ENCODE results near the gene SYT17. TPM values are rescaled to one million over a fixed set of nuclear protein-coding genes. Genes with fewer than 3 reads are reported as not detected.

The SYT17 gene
- total and polyA plus RNA-seq, 2 experiments from 2014 or later, result not detected

DNA sequence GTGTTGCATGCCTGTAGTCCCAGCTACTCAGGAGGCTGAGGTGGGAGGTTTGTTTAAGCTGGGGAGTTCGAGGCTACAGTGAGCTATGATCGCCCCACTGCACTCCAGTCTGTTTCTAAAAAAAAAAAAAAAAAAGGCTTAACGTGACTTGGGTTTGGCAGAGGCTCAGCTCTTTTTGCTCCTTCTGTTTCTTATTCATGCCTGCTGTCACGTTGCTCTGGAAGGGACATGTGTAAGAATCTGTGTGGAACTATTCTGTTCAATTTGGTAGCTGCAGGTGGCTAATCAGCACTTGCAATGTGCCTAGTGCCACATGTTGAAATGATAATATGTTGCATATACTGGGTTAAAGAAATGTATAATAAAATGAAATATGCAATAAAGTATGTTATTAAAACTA, 20.9 kb upstream of the SYT17 start:
- peak; percentile 28 for DNase-seq
- Histone ChIP-seq H3K79me2 (ENCODE audit: insufficient read depth) (no peaks in the 10 kb centered on the region), H2AFZ (no peak overlapping the region), H3K4me2 (ENCODE audit: unreplicated experiment) (no peak overlapping the region), H3K27me3 (replicated peaks; ENCODE audit: insufficient read depth) (no peaks in the 10 kb centered on the region; the same call in 1 of the 2 replicates), H3K9me3 (ENCODE audit: low read depth) (no peaks in the 10 kb centered on the region), H3K4me1 (ENCODE audit: insufficient read depth) (no peaks in the 10 kb centered on the region), H3K27ac (no peak overlapping the region), H4K20me1 (ENCODE audit: insufficient read depth) (no peaks in the 10 kb centered on the region), H3K9me2 (ENCODE audit: insufficient read depth) (no peaks in the 10 kb centered on the region), H3K9ac (no peak overlapping the region), H3K4me3 (no peak overlapping the region), H3F3A (ENCODE audit: insufficient read depth) (no peaks in the 10 kb centered on the region), H3K36me3 (ENCODE audit: low read depth) (no peaks in the 10 kb centered on the region)
- in situ Hi-C loops (cut with MboI), result no loop called here
- 0 to 5% methylated on average over 4 of the region's 4 CpGs for WGBS, 2 experiments (ENCODE audit: low coverage in 1 of 2, low lambda C conversion rate in 2 of 2, missing lambda C conversion rate in 2 of 2)
- TF ChIP-seq EZH2phosphoT487 (IDR thresholded peaks at IDR 0.05; ENCODE audit: insufficient read depth, low read depth) (no peak), EZH2 (IDR thresholded peaks at IDR 0.05; ENCODE audit: insufficient read depth, poor library complexity, severe bottlenecking) (no peak)

DNA sequence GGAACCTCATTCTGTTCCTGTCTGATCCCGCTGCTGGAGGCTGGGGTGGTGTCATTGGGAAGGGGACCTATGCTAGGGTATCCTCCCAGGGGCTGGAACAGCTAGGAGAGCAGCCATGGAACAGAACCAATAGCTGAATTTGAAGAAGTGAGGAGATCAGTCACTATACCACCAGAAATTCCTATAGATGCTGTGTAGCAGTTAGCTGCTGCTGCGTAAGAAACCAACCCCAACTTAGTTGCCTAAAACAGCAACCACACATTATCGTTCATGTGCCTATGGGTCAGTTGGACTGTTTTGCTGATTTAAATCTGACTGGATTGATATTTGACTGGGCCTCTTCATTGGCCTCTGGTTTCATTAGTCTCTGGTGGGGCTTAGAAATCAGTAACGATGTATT, 20.4 kb upstream of the SYT17 start:
- H3F3A ChIP-seq (ENCODE audit: insufficient read depth), result no peaks in the 10 kb centered on the region
- H3K4me2 ChIP-seq (ENCODE audit: unreplicated experiment), result no peak overlapping the region

DNA sequence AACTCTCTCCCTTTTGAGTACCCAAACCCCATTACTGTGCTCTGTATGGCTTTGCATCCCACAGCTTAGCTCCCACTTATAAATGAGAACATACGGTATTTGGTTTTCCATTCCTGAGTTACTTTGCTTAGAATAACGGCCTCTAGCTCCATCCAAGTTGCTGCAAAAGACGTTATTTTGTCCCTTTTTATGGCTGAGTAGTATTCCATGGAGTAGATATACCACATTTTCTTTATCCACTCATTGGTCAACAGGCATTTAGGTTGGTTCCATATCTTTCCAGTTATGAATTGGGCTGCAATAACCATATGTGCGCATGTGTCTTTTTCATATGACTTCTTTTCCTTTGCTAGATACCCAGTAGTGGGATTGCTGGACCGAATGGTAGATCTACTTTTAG, 19.9 kb upstream of the SYT17 start:
- in situ Hi-C loops (cut with MboI), result no loop called here
- Histone ChIP-seq H3K4me2 (ENCODE audit: unreplicated experiment) (no peak overlapping the region), H3K9me2 (ENCODE audit: insufficient read depth) (no peaks in the 10 kb centered on the region), H4K20me1 (ENCODE audit: insufficient read depth) (no peaks in the 10 kb centered on the region), H3K27me3 (replicated peaks; ENCODE audit: insufficient read depth) (no peaks in the 10 kb centered on the region; the same call in 1 of the 2 replicates), H2AFZ (no peak overlapping the region), H3K4me1 (ENCODE audit: insufficient read depth) (no peaks in the 10 kb centered on the region), H3K9ac (no peak overlapping the region), H3K36me3 (ENCODE audit: low read depth) (no peaks in the 10 kb centered on the region), H3K9me3 (ENCODE audit: low read depth) (no peaks in the 10 kb centered on the region), H3K4me3 (no peak overlapping the region), H3K79me2 (ENCODE audit: insufficient read depth) (no peaks in the 10 kb centered on the region), H3K27ac (no peak overlapping the region), H3F3A (ENCODE audit: insufficient read depth) (no peaks in the 10 kb centered on the region)
- no peak for TF ChIP-seq EZH2phosphoT487 (IDR thresholded peaks at IDR 0.05; ENCODE audit: insufficient read depth, low read depth)
- no peak for TF ChIP-seq EZH2 (IDR thresholded peaks at IDR 0.05; ENCODE audit: insufficient read depth, poor library complexity, severe bottlenecking)
- no peak for DNase-seq
- 64 to 69% methylated on average over 5 of the region's 5 CpGs for WGBS, 2 experiments (ENCODE audit: low coverage in 1 of 2, low lambda C conversion rate in 2 of 2, missing lambda C conversion rate in 2 of 2)

More for the DNA sequence above, 20.4 kb upstream of the SYT17 start:
- Histone ChIP-seq H3K27ac (no peak overlapping the region), H3K4me3 (no peak overlapping the region), H3K9ac (no peak overlapping the region), H3K4me1 (ENCODE audit: insufficient read depth) (no peaks in the 10 kb centered on the region), H3K27me3 (replicated peaks; ENCODE audit: insufficient read depth) (no peaks in the 10 kb centered on the region; the same call in 1 of the 2 replicates), H4K20me1 (ENCODE audit: insufficient read depth) (no peaks in the 10 kb centered on the region), H2AFZ (no peak overlapping the region), H3K36me3 (ENCODE audit: low read depth) (no peaks in the 10 kb centered on the region), H3K79me2 (ENCODE audit: insufficient read depth) (no peaks in the 10 kb centered on the region), H3K9me3 (ENCODE audit: low read depth) (no peaks in the 10 kb centered on the region), H3K9me2 (ENCODE audit: insufficient read depth) (no peaks in the 10 kb centered on the region)
- DNase-seq, result no peak
- TF ChIP-seq EZH2 (IDR thresholded peaks at IDR 0.05; ENCODE audit: insufficient read depth, poor library complexity, severe bottlenecking) (no peak), EZH2phosphoT487 (IDR thresholded peaks at IDR 0.05; ENCODE audit: insufficient read depth, low read depth) (no peak)
- in situ Hi-C loops (cut with MboI), result no loop called here
- 66 to 70% methylated on average over 4 of the region's 4 CpGs for WGBS, 2 experiments (ENCODE audit: low coverage in 1 of 2, low lambda C conversion rate in 2 of 2, missing lambda C conversion rate in 2 of 2)

DNA sequence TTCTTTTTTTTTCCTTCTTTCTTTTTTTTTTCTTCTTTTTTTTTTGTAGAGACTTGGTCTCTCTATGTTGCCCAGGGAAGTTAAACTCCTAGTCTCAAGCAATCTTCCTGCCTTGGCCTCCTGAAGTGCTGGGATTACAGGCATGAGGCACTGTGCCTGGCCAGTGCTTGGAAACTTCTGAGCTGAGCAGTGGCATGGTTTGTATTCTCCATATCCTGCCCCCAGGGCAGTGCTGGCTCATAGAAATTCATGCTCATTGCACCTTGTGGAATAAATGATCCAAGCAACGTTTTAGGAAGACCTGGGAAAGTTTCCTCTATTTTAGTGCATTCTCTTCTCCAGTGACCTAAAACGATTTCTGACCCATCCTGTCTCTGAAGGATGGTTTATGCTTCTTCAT, 16.7 kb upstream of the SYT17 start:
- no peak for DNase-seq
- no peaks in the 10 kb centered on the region for H3K36me3 ChIP-seq (ENCODE audit: low read depth)
- TF ChIP-seq EZH2phosphoT487 (IDR thresholded peaks at IDR 0.05; ENCODE audit: insufficient read depth, low read depth) (no peak), EZH2 (IDR thresholded peaks at IDR 0.05; ENCODE audit: insufficient read depth, poor library complexity, severe bottlenecking) (no peak)
- no peak overlapping the region for H3K9ac ChIP-seq
- H3K27ac ChIP-seq, result no peak overlapping the region
- no peaks in the 10 kb centered on the region for H3K9me2 ChIP-seq (ENCODE audit: insufficient read depth)
- no peaks in the 10 kb centered on the region for H3K4me1 ChIP-seq (ENCODE audit: insufficient read depth)
- H3K4me3 ChIP-seq, result no peak overlapping the region
- H3K9me3 ChIP-seq (ENCODE audit: low read depth), result no peaks in the 10 kb centered on the region
- in situ Hi-C loops (cut with MboI), result no loop called here
- H3K79me2 ChIP-seq (ENCODE audit: insufficient read depth), result no peaks in the 10 kb centered on the region
- no peak overlapping the region for H2AFZ ChIP-seq
- no peaks in the 10 kb centered on the region for H3F3A ChIP-seq (ENCODE audit: insufficient read depth)
- no peaks in the 10 kb centered on the region for H4K20me1 ChIP-seq (ENCODE audit: insufficient read depth)
- H3K4me2 ChIP-seq (ENCODE audit: unreplicated experiment), result no peak overlapping the region
- no peaks in the 10 kb centered on the region for H3K27me3 ChIP-seq (replicated peaks; ENCODE audit: insufficient read depth)
- 19 to 30% methylated on average over 2 of the region's 2 CpGs for WGBS, 2 experiments (ENCODE audit: low coverage in 1 of 2, low lambda C conversion rate in 2 of 2, missing lambda C conversion rate in 2 of 2)

DNA sequence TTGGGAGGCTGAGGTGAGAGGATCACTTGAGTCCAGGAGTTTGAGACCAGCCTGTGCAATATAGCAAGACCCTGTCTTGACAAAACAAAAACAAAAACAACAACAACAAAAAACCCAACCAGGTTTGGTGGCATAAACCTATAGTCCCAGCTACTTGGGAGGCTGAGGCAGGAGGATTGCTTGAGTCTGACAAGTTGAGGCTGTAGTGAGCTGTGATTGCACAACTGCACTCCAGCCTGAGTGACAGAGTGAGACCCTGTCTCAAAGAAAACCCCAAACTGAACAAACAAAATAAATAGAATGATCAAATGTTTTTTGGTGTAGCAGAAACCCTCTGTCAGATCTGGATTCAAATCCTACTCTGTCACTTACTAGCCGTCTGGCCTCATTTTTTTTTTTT, 16.0 kb upstream of the SYT17 start:
- H3K4me1 ChIP-seq (ENCODE audit: insufficient read depth), result no peaks in the 10 kb centered on the region
- H3K4me3 ChIP-seq, result no peak overlapping the region
- H3K9ac ChIP-seq, result no peak overlapping the region
- no peaks in the 10 kb centered on the region for H4K20me1 ChIP-seq (ENCODE audit: insufficient read depth)
- no peak for DNase-seq
- 25 to 32% methylated on average over 1 of the region's 1 CpG for whole genome bisulfite sequencing, 2 experiments (ENCODE audit: low coverage in 1 of 2, low lambda C conversion rate in 2 of 2, missing lambda C conversion rate in 2 of 2)
- no peaks in the 10 kb centered on the region for H3K9me2 ChIP-seq (ENCODE audit: insufficient read depth)
- no peaks in the 10 kb centered on the region for H3K79me2 ChIP-seq (ENCODE audit: insufficient read depth)
- no peak overlapping the region for H2AFZ ChIP-seq
- no peak overlapping the region for H3K4me2 ChIP-seq (ENCODE audit: unreplicated experiment)
- no peaks in the 10 kb centered on the region for H3F3A ChIP-seq (ENCODE audit: insufficient read depth)
- TF ChIP-seq EZH2phosphoT487 (IDR thresholded peaks at IDR 0.05; ENCODE audit: insufficient read depth, low read depth) (no peak), EZH2 (IDR thresholded peaks at IDR 0.05; ENCODE audit: insufficient read depth, poor library complexity, severe bottlenecking) (no peak)
- in situ Hi-C loops (cut with MboI), result no loop called here
- H3K27me3 ChIP-seq (replicated peaks; ENCODE audit: insufficient read depth), result no peaks in the 10 kb centered on the region
- no peaks in the 10 kb centered on the region for H3K9me3 ChIP-seq (ENCODE audit: low read depth)
- H3K36me3 ChIP-seq (ENCODE audit: low read depth), result no peaks in the 10 kb centered on the region
- H3K27ac ChIP-seq, result no peak overlapping the region
